ENCODE measurements around the gene TMEM163.
"Not testable (repeated sequence)": the region's sequence is repeated elsewhere in the genome, so short reads cannot be mapped to it uniquely, and the experiment has no call there.

The TMEM163 gene

GRCh38 chr2:134718817-134719814 lies at the start of gene TMEM163:
Gene TMEM163 (minus strand): TSS chr2:134719000.
- DNase-seq = no peak

- DNase-seq = no peak
These were observed 47.8 kb upstream of the TMEM163 start for GRCh38 chr2:134766583-134766982.

DNA sequence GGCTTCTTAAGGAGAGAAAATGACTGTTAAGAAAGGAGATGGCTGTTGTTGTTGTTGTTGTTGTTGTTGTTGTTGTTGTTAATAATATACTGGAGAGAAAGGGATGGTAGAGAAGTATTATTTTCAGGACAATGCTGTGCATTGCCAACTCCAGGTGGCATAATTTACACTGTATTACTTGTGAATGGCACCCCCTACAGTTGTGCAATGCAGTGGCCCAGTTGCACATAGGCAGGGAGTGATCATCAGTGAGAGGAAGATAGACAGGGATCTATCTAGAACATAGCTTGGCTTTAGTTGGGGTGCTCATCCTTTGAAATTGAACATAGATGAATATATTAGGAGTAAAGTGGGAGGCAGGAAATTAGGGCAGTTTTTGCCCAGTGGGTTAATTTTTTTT lies 47.2 kb upstream of the TMEM163 start:
- DNase-seq = no peak

DNA sequence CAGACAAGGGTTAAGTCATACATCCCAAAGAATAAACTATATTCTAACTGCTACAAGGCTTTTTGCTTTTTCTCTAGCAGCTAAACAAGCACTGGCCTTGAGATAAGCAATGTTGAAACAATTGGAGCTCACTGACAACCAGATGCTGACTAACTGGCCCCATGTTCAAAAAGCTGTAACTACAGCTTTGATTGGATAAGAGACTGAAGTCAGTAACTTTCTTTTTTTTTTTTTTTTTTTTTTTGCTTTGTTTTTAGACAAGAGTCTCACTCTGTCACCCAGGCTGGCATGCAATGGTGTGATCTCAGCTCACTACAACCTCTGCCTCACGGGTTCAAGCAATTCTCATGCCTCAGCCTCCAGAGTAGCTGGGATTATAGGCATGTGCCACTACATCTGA lies 45.4 kb upstream of the TMEM163 start:
- DNase-seq = no peak

DNA sequence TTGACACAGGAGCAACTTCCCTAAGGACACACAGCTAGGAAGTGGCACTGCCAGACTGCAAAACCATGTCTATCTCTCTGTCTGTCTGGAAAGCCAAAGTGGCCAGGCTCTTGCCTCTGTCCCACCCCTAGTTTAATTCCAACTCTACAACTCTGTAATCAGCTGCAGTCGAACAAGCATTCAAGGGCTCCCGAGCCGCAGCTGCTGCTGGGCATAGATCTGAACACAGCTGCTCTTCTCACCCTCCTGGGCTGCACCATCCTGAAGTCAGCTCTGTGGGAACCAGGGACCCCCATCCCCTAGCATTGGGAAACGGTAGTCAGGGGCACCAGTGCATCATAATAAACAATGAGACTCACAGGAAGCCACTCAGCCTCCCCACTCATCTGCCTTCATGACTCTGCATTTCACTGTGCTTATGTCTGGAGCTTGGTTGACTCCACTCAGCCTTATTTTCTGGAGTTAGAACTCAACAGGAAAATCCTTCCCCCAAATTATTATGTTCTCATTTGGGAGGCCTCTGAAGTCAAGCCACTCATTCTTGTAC lies 44.4 kb upstream of the TMEM163 start:
- no peak for DNase-seq

GRCh38 chr2:134762508-134762907 lies 43.7 kb upstream of the TMEM163 start:
- no peak for DNase-seq

DNA sequence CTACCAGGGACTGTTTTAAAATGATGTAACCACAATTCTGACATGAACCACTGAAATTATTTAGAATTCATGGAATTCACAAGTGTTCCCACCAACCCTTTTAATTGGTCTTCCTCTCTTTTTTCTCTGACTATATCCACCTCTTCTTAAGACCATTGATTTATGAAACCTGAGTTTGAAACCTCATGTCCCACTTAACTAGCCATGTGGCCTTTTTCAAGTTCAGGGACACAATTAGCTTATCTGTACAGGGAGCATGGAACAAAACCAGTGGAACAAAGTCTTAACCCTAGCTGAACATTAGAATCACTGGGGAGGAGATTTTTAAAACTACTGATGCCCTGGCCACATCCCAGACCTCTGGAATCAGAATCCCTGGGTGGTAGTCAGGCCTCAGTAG lies 41.6 kb upstream of the TMEM163 start:
- no peak for DNase-seq

- peak; percentile 42 for DNase-seq
These were observed 39.8 kb upstream of the TMEM163 start for GRCh38 chr2:134758633-134759032.

- not testable (repeated sequence) for DNase-seq
These were observed 33.2 kb upstream of the TMEM163 start for GRCh38 chr2:134751981-134752380.

DNA sequence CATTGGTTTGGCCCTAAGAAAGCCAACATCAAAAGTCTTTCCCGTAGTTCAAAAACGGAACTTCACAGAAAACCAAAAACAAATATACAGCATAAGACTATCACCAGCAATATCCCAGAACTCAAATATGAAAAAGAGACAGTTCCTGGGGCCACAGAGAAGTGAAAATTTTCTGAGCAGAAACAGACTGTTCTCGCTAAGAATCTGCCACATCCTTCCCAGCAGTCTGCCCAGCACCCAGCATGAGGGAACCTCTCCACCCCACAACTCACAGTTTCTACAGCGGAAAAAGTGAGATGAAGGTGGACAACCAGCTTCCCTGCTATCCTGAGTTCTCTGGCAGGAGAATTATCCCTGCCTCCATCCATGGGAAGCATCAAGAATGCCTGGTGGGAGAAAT lies 26.7 kb upstream of the TMEM163 start:
- no peak for DNase-seq

GRCh38 chr2:134745023-134745422 lies 26.2 kb upstream of the TMEM163 start:
- no peak for DNase-seq

DNA sequence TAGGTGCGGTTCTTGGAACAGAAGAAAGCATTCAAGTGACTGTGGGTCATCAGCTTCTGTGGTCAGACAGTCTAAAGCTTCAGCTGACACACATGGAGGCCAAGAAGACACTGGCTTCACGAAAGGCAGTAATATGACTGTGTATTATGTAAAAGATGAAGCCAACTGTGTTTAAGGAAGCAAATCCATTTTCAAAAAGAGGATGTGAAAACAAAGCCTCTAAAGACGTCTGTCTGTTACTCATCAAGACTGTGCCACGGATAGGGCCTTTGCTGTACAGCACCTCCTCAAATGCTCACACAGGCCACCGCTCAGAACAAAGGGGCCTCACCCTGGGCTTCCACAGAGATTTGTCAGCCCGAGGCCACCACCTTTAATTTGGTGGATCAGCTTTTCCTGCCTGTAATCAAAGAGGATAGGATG lies 21.1 kb upstream of the TMEM163 start:
- DNase-seq = peak; percentile 13

DNA sequence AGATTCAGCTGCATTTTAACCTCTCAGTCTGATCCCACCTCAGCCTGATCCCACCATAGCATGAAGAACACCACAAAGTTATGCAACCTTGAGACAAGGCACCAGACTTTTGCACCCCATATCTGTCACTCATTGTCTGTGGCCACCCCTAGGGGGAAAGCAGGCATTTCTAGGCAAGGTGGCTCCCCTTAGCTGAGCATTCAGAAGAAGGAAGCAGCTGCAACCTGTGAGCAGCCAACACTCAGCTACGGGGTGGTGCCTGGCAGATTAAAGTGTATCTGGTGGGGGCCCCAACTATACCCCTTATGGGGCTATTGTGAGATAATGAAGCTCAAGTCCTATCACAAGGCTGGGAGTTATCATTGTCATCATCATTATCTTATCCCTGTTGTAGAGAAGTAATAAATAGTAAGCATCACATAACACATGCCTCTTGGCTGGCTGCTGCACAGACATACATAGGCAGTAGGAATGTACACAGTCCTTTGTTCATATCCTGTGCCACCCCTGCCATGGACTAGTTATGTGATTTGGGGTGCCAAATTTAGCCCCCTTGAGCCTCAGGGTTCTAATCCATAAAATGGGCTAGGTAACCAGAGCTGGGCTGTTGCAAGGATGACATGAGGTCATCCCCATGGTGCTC lies 20.6 kb upstream of the TMEM163 start:
- DNase-seq = no peak

- no peak for DNase-seq
These were observed 19.5 kb upstream of the TMEM163 start for GRCh38 chr2:134738141-134738870.

GRCh38 chr2:134737671-134738070 lies 18.9 kb upstream of the TMEM163 start:
- DNase-seq = no peak

DNA sequence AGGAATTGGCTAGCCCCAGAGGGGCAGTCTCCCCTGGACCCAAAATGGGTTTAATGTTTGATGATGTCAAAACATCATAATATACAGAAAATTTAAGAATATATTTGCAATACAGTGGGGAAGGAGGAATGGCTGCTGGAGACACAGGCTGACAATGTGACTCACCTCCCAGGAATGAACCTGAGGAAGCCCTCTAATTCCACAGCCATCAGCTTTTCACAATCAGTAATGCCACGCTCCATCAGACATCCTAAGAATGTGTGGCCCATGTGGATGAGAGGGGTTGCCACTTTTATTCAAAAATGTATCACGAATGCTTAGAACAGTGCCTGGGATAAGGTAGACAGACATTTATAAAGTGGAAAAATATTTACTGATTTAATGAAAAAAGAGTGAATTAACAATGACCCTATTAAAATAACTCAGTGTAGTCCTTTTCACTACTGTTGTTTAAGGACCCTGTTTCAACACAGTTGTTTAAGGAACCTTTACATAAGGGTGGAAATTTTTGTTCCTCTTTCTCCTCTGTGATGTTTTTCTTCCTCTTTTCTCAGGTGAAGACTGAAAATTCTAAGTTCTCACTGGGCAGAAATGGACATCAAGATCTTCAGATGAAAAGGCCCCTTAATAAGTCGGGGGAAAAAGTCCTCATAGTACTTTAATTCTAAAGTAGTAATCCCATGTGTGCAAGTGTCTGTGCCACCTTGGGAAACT lies 17.5 kb upstream of the TMEM163 start:
- peak; percentile 24 for DNase-seq

GRCh38 chr2:134728163-134728562 lies 9.4 kb upstream of the TMEM163 start:
- no peak for DNase-seq

DNA sequence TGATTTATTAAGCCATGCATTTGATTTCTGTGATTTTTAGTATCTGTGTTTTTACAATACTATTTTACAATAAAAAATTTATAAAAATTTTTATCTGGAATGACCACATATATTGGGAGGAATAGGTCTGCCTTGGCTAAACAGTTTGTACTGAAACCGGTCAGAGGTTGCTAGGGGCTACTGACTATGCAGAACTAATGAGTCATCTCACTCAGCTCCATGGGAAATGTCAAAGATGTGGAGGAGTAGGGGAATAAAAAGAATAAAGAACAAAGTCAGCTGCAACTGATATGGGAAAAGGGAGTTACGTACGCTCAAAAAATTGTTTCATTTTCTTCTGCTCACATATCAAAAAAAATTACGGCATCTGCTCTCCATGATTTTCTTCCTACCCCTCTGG lies 8.6 kb upstream of the TMEM163 start:
- DNase-seq = no peak

DNA sequence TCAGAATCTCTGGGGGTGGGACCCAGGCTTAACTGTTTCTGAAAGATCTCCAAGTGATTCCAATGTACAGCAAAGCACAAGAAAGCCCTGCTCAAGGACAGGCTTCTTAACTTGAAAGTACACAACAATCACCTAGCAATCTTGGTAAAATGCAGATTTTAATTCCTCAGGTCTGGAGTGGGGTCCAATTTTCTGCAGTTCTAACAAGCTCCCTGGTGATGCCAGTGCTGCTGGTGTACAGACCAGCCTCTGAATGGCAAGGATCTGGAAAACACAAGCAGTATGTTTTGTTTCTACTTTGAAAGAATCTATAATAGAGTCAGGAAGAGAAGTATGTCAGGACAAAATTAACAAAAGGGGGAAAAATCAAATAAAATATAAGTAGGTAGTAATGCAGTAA lies 7.8 kb upstream of the TMEM163 start:
- DNase-seq = no peak

GRCh38 chr2:134725876-134726275 lies 7.1 kb upstream of the TMEM163 start:
- no peak for DNase-seq

GRCh38 chr2:134724341-134724740 lies 5.5 kb upstream of the TMEM163 start:
- no peak for DNase-seq

DNA sequence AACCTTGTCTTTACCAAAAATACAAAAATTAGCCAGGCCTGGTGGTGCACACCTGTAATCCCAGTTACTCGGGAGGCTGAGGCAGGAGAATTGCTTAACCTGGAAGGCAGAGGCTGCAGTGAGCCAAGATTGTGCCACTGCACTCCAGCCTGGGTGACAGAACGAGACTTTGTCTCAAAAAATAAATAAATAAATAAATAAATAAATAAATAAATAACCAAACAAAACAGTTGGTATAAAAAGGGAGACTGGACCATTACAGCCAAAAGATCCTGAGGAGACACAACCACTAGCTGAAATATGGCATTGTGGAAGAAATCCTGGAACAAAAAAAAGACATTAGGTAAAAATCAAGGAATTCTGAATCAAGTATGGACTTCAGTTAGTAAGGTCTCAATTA lies 4.9 kb upstream of the TMEM163 start:
- DNase-seq = not testable (repeated sequence)

All from GDM1 (cell line).